Esophagus muscularis mucosa (tissue), 4 donors: Measurements from ENCODE around the gene RESF1. TPM values are rescaled to one million over a fixed set of nuclear protein-coding genes. Genes with fewer than 3 reads are reported as not detected.

Experiments
- DNase-seq: peaks from one replicate; pipeline ENCODE4 v3.0.0-alpha.2; 2017; ENCODE audit errors: extremely low spot score
- H3K27ac ChIP-seq, 4 donors: fragments of 200-600 bp; sonication (generic); replicated peaks in 1 of 4; 1 replicate in 3 of 4; 2 replicates in 1 of 4; pipeline ENCODE4 v1.5.1; 2016 to 2019; ENCODE audit warnings: mild to moderate bottlenecking in 1 of 4
- H3K27me3 ChIP-seq, 4 donors: fragments of 200-600 bp; sonication (generic); one replicate each; pipeline versions ENCODE4 v1.5.1 to v1.6.0; 2016 to 2019
- H3K36me3 ChIP-seq, 4 donors: fragments of 200-600 bp; sonication (generic); one replicate each; pipeline ENCODE4 v1.5.1; 2016 to 2019
- H3K4me1 ChIP-seq, 4 donors: fragments of 200-600 bp; sonication (generic); one replicate each; pipeline ENCODE4 v1.5.1; 2016 to 2019
- H3K4me3 ChIP-seq, 4 donors: fragments of 200-600 bp; sonication (generic); 1 replicate in 2 of 4; 2 replicates in 2 of 4; pipeline ENCODE4 v1.5.1; 2016 to 2019; ENCODE audit warnings: mild to moderate bottlenecking in 4 of 4, moderate library complexity in 1 of 4
- H3K9me3 ChIP-seq, 4 donors: fragments of 200-600 bp; sonication (generic); 1 replicate in 3 of 4; 2 replicates in 1 of 4; pipeline ENCODE4 v1.5.1; 2016 to 2019
- CTCF ChIP-seq, 3 experiments: fragments of 200-600 bp in 2 of 3; fragments of 450-650 bp in 1 of 3; sonication (generic) in 2 of 3; IDR thresholded peaks; one replicate each; pipeline ENCODE4 v1.5.1; 2017 to 2019; ENCODE audit warnings: antibody characterized with exemption in 3 of 3, mild to moderate bottlenecking in 2 of 3, moderate library complexity in 1 of 3
- EP300 ChIP-seq: sonication (generic); formaldehyde crosslinking; IDR thresholded peaks from one replicate; pipeline ENCODE4 v1.6.1; 2017; ENCODE audit warnings: antibody characterized with exemption
- POLR2A ChIP-seq: fragments of 450-650 bp; IDR thresholded peaks from one replicate; pipeline ENCODE4 v1.6.1; 2017; ENCODE audit warnings: antibody characterized with exemption, moderate library complexity, mild to moderate bottlenecking, low read depth
- POLR2AphosphoS5 ChIP-seq, 2 donors: sonication (generic); formaldehyde crosslinking; IDR thresholded peaks; one replicate each; pipeline ENCODE4 v1.6.1; 2017; ENCODE audit warnings: antibody characterized with exemption in 2 of 2
- WGBS: methylation state at CpG from one replicate; pipeline ENCODE4 v1.1.5; 2018; 5-methylcytosine and 5-hydroxymethylcytosine counted together
- intact Hi-C: fragments of 100-400 bp; cut with DNase I; formaldehyde crosslinking; loops from one replicate; pipeline ENCODE4 v1.15.1; 2023
- total RNA-seq, 4 donors: library from RNA; depleted of rRNA; stranded (reverse); fragments of >200 nt; gene quantifications; one replicate each; pipeline versions ENCODE4 v1.1.0 to v1.2.1, GENCODE V29; 2016

Gene RESF1
- total RNA-seq, 4 donors from 2014 or later = 28.3 to 36.2 (median 32.8) TPM

- peaks cover 10 to 53% (median 45%) of the 10 kb centered on the region in 4 donors for H3K36me3 ChIP-seq
- intact Hi-C loops = no loop called here
- no peaks in the 10 kb centered on the region for H3K9me3 ChIP-seq
- no peaks in the 10 kb centered on the region for H3K27me3 ChIP-seq
- H3K4me3 ChIP-seq = no peak overlapping the region
- no peak for DNase-seq
- no peak overlapping the region for H3K27ac ChIP-seq
- no peak for TF ChIP-seq CTCF (IDR thresholded peaks at IDR 0.05)
- TF ChIP-seq POLR2AphosphoS5 (IDR thresholded peaks at IDR 0.05) = no peak
- TF ChIP-seq POLR2A = no peak
- no peak for TF ChIP-seq EP300
- peaks cover 18 to 27% (median 23%) of the 10 kb centered on the region in 4 donors for H3K4me1 ChIP-seq
These were observed 11.0 kb downstream of the RESF1 start for GRCh38 chr12:31970199-31970598.

- DNase-seq = no peak
- peaks cover 10 to 85% (median 63%) of the 10 kb centered on the region in 4 donors for H3K36me3 ChIP-seq
- TF ChIP-seq POLR2AphosphoS5 (IDR thresholded peaks at IDR 0.05) = no peak
- TF ChIP-seq CTCF (IDR thresholded peaks at IDR 0.05) = no peak
- no peak for TF ChIP-seq POLR2A
- TF ChIP-seq EP300 = no peak
- H3K27me3 ChIP-seq = no peaks in the 10 kb centered on the region
- intact Hi-C loops = no loop called here
- H3K27ac ChIP-seq = no peak overlapping the region
- H3K9me3 ChIP-seq = peaks cover 0 to 9% (median 3%) of the 10 kb centered on the region in 4 donors
- H3K4me3 ChIP-seq = no peak overlapping the region
- H3K4me1 ChIP-seq = peaks cover 0 to 6% (median 0%) of the 10 kb centered on the region in 4 donors
- whole genome bisulfite sequencing = 98% methylated on average over 5 of the region's 5 CpGs
These were observed 14.6 kb downstream of the RESF1 start for GRCh38 chr12:31973818-31974217.

GRCh38 chr12:31974673-31975072 lies 15.5 kb downstream of the RESF1 start:
- intact Hi-C loops = no loop called here
- no peak for TF ChIP-seq CTCF (IDR thresholded peaks at IDR 0.05)
- no peak for TF ChIP-seq EP300
- no peak for TF ChIP-seq POLR2A
- no peak for TF ChIP-seq POLR2AphosphoS5 (IDR thresholded peaks at IDR 0.05)
- DNase-seq = no peak
- Histone ChIP-seq H3K36me3 (peaks cover 17 to 92% (median 71%) of the 10 kb centered on the region in 4 donors), H3K27ac (no peak overlapping the region), H3K4me3 (no peak overlapping the region), H3K27me3 (no peaks in the 10 kb centered on the region), H3K9me3 (peaks cover 0 to 9% (median 3%) of the 10 kb centered on the region in 4 donors), H3K4me1 (peaks cover 0 to 2% (median 0%) of the 10 kb centered on the region in 4 donors)
- WGBS = 97% methylated on average over 5 of the region's 5 CpGs

GRCh38 chr12:31984806-31985591 lies 25.8 kb downstream of the RESF1 start:
- Histone ChIP-seq H3K9me3 (no peaks in the 10 kb centered on the region), H3K27me3 (no peaks in the 10 kb centered on the region), H3K36me3 (peaks cover 14 to 39% (median 24%) of the 10 kb centered on the region in 4 donors), H3K4me1 (no peaks in the 10 kb centered on the region), H3K27ac (no peak overlapping the region), H3K4me3 (no peak overlapping the region)
- TF ChIP-seq CTCF (IDR thresholded peaks at IDR 0.05) (no peak), POLR2A (no peak), POLR2AphosphoS5 (IDR thresholded peaks at IDR 0.05) (no peak), EP300 (no peak)
- 94% methylated on average over 13 of the region's 13 CpGs for WGBS
- no peak for DNase-seq
- intact Hi-C loops = no loop called here
